Peyer's patch (tissue), 4 donors: ENCODE measurements around the gene IL10.

Source experiments
- POLR2A ChIP-seq, 2 donors: fragments of 450-650 bp; IDR thresholded peaks; one replicate each; pipeline ENCODE4 v1.5.1; 2017; ENCODE audit warnings: antibody characterized with exemption in 2 of 2, mild to moderate bottlenecking in 2 of 2, moderate library complexity in 2 of 2
- TF ChIP-seq, protein P1 (sequence below), 6 experiments: fragments of 450-650 bp in 4 of 6; fragments of 200-600 bp in 2 of 6; sonication (generic) in 1 of 6; IDR thresholded peaks; one replicate each; pipeline ENCODE4 v1.5.1; 2017 to 2019; ENCODE audit warnings: antibody characterized with exemption in 6 of 6, mild to moderate bottlenecking in 3 of 6, moderate library complexity in 1 of 6

DNA sequence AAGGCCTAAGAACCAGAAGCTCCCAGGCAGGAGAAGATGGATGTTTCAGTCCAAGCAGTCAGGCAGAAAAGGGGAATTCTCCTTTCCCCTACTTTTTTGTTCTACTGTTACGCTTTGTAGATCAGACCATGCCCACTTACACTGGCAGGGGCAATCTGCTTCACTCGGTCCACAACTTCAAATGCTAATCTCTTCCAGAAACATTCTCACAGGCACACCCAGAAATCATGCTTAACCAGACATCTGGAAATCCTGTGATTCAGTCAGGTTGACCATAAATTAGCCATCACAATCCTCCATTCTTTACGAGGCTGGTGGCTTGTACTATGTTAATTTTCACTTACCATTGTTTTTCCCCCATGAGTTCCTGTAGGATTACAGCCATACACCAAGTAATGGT lies 23.8 kb upstream of the IL10 start:
- TF ChIP-seq, protein P1, sequence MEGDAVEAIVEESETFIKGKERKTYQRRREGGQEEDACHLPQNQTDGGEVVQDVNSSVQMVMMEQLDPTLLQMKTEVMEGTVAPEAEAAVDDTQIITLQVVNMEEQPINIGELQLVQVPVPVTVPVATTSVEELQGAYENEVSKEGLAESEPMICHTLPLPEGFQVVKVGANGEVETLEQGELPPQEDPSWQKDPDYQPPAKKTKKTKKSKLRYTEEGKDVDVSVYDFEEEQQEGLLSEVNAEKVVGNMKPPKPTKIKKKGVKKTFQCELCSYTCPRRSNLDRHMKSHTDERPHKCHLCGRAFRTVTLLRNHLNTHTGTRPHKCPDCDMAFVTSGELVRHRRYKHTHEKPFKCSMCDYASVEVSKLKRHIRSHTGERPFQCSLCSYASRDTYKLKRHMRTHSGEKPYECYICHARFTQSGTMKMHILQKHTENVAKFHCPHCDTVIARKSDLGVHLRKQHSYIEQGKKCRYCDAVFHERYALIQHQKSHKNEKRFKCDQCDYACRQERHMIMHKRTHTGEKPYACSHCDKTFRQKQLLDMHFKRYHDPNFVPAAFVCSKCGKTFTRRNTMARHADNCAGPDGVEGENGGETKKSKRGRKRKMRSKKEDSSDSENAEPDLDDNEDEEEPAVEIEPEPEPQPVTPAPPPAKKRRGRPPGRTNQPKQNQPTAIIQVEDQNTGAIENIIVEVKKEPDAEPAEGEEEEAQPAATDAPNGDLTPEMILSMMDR (IDR thresholded peaks at IDR 0.05) = no peak
- no peak for TF ChIP-seq POLR2A (IDR thresholded peaks at IDR 0.05)
